ENCODE measurements around the gene TNNT2. TPM values are rescaled to one million over a fixed set of nuclear protein-coding genes. Genes with fewer than 3 reads are reported as not detected.

Gene TNNT2
- total RNA-seq, 1 experiment from 2014 or later, result 0.45 TPM

GRCh38 chr1:201316556-201316955, 60.9 kb downstream of the TNNT2 start:
- no peak for DNase-seq (ENCODE audit: low spot score)

- no peak for DNase-seq (ENCODE audit: low spot score)
These were observed 64.4 kb downstream of the TNNT2 start for GRCh38 chr1:201313086-201313485.

GRCh38 chr1:201312298-201312697, 65.2 kb downstream of the TNNT2 start:
- no peak for DNase-seq (ENCODE audit: low spot score)

GRCh38 chr1:201311356-201312011, 66.0 kb downstream of the TNNT2 start:
- DNase-seq (ENCODE audit: low spot score), result peak; percentile 79

- peak; percentile 89 for DNase-seq (ENCODE audit: low spot score)
These were observed 66.5 kb downstream of the TNNT2 start for GRCh38 chr1:201310986-201311355.

- no peak for DNase-seq (ENCODE audit: low spot score)
These were observed 67.1 kb downstream of the TNNT2 start for GRCh38 chr1:201310251-201310985.

GRCh38 chr1:201309416-201309815, 68.1 kb downstream of the TNNT2 start:
- DNase-seq (ENCODE audit: low spot score), result peak; percentile 61

Other genes with a start within 250 kb of the TNNT2 start
- 202 and 213 TPM in 2 replicates for gene TMEM9, start 223.2 kb downstream of the TNNT2 start, total RNA-seq (2014; rRNA removed; shearing (Covaris generic))
- 20.7 and 26.0 TPM in 2 replicates for gene IGFN1, start 186.9 kb downstream of the TNNT2 start, total RNA-seq (2014; rRNA removed; shearing (Covaris generic))
- not detected in 2 replicates for gene PKP1, start 94.2 kb downstream of the TNNT2 start, total RNA-seq (2014; rRNA removed; shearing (Covaris generic))
- gene LAD1, start 21.6 kb upstream of the TNNT2 start, total RNA-seq (2014; rRNA removed; shearing (Covaris generic)), result 0.67 TPM in 1 of 2 replicates, not detected in the other
- gene TNNI1, start 44.0 kb upstream of the TNNT2 start, total RNA-seq (2014; rRNA removed; shearing (Covaris generic)), result not detected in 2 replicates
- 96.2 and 133 TPM in 2 replicates for gene PHLDA3, start 91.5 kb upstream of the TNNT2 start, total RNA-seq (2014; rRNA removed; shearing (Covaris generic))
- 573 and 611 TPM in 2 replicates for gene CSRP1, start 129.4 kb upstream of the TNNT2 start, total RNA-seq (2014; rRNA removed; shearing (Covaris generic))
- 29.7 and 40.3 TPM in 2 replicates for gene NAV1, start 161.4 kb upstream of the TNNT2 start, total RNA-seq (2014; rRNA removed; shearing (Covaris generic))

Measured in A172 (cell line).